Putamen (tissue), 1 donor: ENCODE measurements around the gene CYB5R2.

Experiments
- DNase-seq: peaks from one replicate; pipeline ENCODE4 v3.0.0-alpha.2; 2016; ENCODE audit warnings: low spot score

CYB5R2 gene

DNA sequence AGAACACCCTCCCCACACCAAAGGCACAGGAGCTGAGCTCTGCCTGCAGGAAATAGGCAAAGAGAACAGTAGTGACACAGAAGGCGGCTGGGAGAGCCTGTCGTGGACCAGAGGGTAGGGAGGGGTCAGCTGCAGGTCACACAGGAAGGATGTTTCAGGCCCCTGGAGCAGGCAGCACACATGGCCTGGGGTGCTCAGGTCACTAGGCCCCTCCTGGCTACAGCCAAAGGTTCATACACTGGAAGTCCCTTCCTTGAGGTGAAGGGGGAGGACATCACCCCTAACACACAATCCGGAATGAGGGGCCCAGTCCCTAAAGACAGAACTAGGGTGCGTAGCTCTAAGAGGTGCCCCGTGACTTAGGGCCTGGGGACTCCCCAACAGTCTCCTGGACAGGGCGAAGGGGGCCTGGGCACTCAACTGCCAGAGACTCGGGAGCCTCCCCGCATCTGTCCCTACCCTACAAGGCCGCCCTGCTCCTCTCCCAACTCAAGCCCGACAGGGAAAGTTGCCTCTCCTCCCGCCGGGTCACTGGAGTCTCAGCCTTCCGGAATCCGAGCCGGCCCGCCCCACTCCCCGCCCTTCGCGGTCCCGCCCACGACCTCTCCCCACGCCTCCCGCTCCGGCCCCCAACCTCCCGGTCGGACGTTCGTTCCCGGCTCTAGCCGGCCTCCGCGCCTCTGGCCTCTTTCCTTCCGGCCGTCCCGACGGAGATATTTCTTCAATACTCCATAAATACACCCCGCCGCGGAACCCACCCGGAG is at the start of gene CYB5R2:
TSS of gene CYB5R2 (minus strand) at position 541 of the 764 bp plus-strand sequence. CDS start 675 bp downstream, outside the sequence.
- peak; percentile 78 for DNase-seq

DNA sequence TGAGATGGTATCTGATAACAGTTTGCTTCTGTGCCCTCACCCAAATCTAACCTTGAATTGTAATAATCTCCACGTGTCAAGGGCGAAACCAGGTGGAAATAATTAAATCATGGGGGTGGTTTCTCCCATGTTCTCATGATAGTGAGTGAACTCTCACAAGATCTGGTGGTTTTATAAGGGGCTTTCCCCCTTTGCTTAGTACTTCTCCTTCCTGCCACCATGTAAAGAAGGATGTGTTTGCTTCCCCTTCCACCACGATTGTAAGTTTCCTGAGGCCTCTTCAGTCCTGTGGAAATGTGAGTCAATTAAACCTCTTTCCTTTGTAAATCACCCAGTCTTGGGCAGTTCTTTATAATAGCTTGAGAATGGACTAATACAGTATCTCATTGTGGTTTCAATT is 41.5 kb upstream of the CYB5R2 start:
- no peak for DNase-seq

DNA sequence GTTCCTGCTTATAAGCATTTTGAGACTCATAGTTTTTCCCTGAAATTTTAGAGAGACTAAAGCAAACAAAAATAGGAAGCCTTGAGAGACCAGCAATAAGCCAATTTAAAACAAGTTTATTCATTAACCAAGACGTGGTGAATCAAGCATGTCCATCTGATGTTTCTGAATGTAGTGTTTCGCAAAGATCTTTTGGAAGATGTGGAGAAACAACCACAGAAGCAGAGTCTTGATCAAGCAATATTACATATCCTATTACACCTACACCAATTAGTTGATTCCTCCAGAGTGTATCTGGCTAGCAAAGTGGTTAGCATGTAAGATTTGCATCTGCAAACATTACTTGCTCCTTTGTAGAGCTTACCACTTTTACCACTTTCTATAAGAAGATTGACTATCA is 33.1 kb upstream of the CYB5R2 start, which contains the start of gene OVCH2:
TSS of gene OVCH2 (minus strand) at position 101 of the 400 bp plus-strand sequence. CDS start at position 18, 83 bp downstream.
- DNase-seq, result no peak

DNA sequence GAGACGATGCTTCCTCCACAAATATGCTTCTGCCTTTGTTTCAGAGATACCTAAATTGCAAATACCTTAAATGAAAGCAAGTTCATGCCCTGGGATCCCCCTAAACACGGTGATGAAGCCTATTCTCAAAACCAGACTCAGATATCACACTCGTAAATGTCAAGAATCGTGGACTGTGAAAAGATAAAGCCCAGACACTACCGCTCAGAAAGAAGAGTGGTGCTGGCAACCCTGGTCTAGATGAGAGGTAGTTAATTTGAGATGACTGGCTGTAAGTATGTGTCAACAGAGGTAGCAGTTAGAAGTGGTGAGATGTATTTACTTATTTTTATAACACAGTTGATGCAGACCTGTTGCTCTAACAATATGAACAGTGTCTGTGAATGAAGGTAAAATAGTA is 30.4 kb upstream of the CYB5R2 start:
- no peak for DNase-seq

DNA sequence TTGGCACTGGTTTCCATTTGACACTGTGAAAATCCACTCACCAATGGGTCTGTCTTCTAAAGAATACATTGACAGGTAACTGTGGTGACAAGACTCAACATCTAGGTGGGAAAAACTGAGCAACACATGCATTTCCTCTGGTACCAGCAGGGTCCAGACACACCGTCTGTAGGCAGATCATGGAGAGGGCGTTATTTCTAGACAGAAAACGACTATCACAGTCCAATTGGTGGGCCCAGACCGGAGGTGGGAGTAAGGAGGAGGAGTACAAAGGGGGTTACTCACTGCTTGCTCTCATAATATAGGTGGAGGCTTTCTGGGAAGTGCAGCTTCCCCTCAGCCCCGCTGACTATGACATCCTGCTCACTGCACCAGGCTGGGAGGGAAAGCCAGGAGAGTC is 23.1 kb upstream of the CYB5R2 start:
- DNase-seq, result no peak

DNA sequence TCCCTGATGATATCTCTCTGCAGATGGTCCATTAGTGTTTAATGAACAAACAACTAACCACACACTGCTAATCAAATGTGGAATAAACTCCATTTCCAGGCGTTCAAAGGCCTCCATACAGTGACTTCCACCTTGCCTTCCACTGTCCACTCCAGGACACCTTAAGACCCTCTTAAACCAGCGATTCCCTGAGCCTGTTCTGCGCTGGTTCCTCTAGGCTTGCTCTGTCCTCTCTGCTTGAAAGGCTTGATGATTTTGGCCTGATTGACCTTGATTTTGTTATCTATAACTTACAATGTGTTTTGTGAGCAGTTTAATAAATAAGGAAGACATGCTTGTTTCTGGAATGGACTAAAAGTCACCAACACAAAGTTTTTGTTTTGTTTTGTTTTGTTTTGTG is 20.9 kb upstream of the CYB5R2 start:
- no peak for DNase-seq

DNA sequence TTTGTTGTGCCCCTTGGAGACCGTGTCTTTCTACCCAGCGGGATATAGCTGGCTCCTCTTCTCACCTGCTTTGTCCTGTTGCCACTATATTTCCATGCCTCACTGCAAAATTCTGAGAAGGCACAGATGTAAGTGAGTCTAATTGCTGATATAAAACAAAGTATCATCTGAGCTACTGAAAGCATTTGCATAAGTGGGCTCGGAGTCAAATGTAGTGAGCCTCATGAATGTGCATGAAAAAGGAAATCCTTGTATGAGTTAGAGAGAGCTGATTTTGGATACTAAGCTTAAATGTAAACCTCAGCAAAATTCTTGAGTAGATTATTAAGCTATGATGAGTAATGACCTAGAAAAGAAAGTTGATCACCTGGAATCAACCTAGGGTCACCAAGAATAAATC is 19.1 kb upstream of the CYB5R2 start:
- no peak for DNase-seq

DNA sequence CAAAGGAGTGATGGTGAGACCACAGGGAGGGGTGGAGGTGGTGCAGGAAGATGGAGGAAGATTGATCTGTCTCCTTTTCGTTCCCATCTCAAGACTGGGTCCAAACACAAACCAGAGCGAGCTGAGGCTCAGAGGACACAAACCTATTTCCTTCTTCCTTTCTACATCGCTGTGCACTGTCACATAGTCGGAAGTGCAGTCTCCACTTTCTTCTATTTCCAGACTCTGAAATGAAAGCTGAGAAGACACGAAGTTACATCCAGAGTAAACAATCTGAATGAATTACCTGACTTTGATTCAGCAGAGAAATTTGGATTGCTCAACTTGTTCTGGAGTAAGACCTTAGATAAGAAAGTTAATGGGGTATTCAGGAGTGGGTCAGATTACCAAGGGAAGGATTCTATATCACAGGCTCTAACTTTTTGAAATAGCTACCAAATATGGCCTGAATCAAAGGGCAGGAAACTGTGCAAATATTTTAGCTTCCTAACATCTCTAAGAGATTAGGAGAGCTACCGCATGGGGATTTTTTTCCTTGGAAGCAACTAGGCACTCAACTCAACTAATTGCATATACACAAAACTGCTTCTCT is 18.6 kb upstream of the CYB5R2 start:
- no peak for DNase-seq

DNA sequence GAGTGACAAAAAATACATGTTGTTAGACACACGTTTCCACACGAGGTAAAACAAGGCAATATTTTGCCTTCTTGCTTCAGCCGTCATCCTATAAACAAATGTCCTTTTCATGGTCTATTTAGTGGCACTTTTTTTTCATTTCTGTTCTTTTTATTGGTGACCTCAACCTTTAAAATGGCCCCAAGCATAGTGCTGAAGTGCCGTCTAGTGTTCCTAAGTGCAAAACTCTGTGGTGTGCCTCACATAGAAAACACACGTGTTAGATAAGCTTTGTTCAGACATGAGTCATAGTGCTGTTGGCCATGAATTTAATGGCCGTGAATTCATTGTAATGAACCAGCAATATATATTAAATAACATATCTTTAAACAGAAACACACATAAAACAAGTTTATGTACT is 17.3 kb upstream of the CYB5R2 start:
- no peak for DNase-seq

DNA sequence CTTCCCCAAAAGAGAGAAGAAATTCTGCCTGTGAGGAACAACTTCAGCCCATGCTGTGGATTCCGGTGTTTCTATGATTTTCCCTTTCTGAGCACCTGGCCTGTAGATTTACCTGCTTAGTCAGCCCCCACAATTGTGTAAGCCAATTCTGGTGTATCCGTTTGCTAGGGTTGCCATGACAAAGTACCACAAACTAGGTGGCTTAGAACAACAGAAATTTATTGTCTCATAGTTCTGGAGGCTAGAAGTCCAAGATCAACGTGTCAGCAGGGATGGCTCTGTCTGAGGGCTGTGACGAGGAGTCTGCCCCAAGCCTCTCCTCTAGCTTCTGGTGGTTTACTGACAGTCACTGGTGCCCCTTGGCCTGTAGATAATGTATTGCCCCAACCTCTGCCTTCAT is 15.9 kb upstream of the CYB5R2 start:
- no peak for DNase-seq

DNA sequence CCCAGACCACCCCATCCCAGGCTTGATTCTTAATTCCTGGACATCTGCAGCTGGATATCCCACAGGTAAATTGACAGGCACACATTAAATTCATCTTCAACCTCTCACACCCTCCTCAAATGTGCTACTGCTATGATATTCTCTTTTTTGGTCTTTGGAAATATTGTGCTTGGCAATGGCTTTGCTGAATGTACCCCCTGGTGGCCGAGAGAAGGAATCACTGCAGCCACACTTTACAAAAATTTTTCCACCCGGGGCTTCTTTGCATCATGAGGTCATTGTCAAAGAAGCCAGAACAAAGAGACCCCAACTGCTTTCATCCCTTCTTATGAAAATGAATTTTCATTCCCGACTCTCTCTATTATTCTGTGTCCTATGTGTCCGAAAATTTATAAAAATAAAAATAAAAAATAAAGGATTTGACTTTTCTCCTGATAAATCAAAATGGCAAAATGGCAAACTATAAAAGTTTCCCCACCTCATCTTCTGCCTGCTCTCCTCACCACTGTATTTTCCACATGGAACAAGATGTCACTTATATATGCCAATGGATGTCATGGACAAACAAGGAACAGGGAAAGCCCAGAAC is 15.0 kb upstream of the CYB5R2 start:
- no peak for DNase-seq

DNA sequence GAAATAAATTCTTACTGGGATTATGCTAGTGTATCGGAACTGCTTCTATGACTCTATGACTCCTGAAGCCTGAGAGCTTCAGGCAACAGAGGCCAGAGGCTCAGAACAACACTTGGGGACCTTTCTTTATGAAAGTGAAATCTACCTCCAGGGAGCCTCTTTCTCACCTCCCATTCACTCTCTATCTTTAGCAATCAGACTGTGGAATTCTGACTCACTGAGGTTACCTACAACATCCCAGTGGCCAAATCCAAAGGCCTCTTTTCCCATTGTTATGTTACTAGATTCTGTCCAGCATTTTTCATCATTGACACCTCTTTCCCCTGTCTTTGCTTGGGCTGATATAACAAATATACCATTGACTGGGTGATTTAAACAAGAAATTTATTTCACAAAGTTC is 14.1 kb upstream of the CYB5R2 start:
- no peak for DNase-seq

DNA sequence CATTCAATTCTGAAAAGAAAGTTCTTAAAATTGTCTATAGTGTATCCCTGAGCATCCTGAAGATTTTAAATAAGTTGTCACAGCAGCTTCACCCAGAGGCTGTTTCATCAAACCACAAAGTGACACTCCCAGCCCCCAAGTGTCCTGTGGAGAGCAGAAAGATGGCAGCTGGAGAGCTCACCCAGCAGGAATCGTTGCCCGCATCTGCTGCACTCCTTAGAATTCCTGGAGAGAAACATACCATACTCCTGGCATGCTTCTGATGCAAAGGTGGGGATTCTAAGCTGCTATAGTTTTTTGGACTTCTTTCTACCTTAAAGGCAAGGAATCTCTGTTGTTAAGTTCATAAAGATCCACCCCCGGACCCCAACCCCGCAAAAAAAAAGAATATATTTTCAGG is 13.5 kb upstream of the CYB5R2 start:
- DNase-seq, result no peak

DNA sequence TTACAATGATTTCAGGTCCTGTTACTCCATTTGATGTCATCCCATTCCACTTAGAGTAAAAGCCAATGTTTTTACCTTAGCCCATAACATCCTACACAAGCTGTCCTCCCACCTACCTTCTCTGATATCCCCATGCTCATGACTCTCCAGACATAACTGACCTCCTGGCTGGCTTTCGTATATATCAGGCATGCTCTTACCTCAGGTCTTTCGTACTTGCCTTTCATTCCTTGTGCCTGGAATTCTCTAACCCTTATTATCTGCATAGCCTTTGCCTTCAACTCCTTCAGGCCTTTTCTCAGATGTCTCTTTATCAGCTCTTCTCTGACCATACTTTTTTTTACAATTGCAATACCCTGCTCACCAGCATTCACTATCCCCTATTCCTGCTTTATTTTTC is 10.3 kb upstream of the CYB5R2 start:
- no peak for DNase-seq

DNA sequence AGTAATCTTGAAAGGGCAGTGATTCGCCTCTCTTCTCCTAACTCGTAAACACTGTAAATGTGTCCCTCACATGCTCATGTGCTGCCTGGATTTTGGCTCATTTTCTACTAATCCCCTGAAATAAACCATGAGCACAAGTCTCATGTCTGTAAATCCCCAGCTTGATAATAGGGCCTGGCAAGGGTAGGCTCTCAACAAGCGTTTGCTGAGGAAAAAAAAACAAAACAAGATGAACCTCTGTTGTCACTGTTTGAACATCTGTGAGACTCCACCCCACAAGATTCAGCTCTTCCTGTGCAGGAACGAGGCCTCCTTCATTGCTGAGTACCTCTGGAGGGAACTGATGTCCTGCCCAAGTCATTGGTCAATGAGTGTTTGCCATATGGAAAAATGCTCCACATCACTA is 4.5 kb upstream of the CYB5R2 start:
- no peak for DNase-seq

DNA sequence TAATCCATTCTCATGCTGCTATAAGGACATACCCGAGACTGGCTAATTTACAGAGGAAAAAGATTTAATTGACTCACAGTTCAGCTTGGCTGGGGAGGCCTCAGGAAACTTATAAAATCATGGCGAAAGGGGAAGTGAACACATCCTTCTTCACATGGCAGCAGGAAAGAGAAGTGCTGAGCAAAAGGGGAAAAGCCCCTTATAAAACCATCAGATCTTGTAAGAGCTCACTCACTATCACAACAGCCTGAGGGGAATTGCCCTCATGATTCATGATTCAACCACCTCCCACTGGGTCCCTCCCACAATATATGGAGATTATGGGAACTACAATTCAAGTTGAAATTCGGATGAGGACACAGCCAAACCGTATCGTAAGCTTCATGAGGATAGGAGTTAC is 3.8 kb upstream of the CYB5R2 start:
- no peak for DNase-seq

DNA sequence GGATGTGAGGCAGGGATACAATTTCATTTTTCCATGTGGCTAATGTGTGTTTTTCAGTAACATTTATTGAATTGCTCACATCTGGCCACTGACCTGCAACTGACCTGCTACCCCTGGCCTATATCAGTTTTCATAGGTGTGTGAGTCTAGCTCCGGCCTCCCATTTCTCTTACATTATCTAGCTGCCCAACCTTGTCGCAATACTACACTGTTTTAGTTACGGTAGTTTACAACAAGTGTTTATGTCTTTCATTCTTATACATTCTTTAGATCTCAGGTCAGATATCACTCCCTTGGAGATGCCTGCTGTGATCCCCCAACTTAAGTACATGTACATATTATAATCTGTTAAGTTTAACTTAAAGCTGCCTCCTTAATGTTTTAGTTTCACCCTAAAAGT is 2.3 kb upstream of the CYB5R2 start:
- DNase-seq, result no peak

DNA sequence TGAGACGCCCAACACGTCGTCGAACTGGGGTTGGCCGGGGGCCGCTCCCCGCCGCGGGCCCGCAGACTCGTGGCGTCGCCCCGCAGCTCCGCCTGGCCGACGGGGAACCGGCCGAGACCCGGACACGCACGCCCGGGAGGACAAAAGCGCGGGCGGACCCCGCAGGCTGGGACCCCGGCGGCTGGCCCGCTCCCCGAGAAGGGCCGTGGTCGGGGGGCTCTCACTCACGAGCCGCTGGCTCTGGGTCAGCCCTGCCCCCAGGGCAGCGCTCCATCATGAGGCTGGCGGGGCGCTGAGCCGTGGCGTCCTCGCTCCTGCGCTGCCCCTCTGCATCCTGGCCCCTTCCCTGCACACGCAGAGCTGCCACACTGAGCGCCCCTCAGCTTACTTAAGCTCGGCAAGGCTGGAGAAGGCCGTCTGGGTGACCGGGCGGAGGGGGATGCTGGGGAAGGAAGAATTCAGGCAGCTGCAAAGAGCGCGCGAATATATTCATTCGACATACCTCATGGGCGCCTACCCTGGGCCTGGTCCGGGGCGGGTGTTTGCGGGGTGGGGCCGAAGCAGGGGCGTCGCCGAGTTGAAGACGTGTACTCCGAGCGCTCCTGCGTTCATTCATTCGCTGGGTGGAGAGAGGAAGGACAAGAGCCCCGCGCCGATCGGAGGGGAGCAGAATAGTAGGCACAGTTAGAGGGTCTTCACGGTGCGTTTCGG is 579 bp upstream of the CYB5R2 start:
- DNase-seq, result no peak

DNA sequence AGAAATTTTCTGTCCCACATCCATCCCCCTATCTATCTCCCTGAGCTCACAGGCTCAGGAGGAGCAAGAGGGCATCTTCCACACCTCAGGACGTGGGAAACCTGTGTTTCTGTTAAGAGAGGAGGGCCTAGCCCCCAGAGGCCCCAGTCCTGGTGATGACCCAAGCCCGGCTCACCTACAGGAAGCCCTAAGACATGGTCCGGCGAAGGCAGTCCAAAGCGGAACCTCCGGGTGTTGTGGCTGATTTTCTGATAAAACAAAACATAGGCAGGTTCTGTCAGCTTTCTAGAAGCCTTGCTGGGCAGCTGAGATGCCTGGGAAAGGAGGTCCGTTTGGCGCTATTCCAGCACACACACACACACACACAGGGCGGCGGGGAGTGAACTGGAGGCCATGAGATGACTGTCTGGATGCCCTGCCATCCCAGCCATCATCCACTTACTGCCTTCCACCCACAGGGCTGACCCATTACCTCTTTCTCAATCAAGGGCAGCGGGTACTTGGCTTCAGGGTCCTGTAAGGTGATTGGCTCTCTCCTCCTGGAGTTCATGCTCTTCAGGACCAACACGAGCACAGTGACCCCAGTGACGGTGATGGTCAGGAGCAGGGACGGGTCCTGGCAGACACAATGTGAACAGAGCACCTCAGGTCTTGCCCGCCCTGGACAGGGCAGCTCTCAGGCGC is 882 bp downstream of the CYB5R2 start:
- DNase-seq, result no peak

DNA sequence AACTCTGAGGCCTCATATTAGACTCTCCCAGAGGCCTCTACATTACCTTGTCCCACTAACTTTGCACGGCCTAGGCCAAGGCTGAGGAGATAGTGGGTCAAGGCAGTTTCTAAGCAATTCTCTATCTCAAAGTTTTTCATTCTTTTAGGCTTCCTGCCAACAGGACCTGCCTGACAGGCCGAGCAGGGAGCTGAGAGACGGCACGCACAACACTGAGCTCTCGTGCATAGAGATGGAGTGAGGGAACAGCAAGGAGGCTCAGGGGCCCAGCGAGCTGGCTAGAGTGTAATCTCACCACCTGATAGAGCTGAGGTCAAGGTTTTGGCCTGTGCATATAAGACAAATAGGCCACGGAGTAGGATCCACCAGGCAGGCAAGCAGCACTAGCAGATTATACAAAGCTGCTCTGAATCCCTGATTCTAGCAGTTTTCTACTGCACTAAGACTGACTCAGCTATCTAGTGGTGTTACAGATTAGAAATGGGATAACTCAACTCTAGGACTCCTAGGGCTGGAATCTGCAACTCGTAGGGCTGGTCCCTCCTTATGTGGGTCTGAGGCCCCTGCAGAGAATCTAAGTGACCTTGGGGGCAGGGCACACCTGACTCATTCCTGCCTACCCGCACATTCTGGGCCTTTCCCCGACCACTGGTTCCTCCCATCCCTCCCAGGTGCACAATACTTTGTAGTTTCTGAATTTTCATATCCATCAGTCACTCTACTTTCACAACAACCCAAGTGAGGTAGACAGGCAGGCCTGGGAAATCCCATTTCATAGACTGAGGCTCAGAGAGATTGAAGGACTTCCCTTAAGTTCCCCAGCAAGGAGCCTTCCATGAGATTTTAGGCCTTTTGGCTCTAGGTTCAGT is 1.7 kb downstream of the CYB5R2 start:
- DNase-seq, result no peak

DNA sequence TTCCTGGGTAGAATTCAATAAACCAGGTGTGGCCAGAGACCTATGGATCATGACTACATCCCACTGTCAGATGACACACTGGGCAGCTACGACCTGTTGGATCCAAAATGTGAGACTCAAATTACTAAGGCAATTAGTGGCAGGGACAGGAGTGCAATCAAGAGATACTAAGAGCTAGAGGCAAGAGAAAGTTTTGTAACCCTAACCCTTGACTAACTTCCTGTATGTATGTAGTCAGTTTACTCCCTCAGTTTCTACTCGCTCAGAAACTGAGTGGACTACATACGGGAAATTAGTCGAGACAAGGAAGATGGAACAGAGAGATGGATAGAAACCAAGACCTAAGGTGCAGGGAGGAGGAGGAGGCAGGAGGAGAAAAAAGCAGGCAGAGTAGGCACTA is 2.7 kb downstream of the CYB5R2 start:
- DNase-seq, result no peak
